ENCODE results near the gene COMMD10. TPM values are rescaled to one million over a fixed set of nuclear protein-coding genes. Genes with fewer than 3 reads are reported as not detected.

The COMMD10 gene
- total RNA-seq, 2 experiments from 2014 or later = 26.0 to 27.6 TPM

DNA sequence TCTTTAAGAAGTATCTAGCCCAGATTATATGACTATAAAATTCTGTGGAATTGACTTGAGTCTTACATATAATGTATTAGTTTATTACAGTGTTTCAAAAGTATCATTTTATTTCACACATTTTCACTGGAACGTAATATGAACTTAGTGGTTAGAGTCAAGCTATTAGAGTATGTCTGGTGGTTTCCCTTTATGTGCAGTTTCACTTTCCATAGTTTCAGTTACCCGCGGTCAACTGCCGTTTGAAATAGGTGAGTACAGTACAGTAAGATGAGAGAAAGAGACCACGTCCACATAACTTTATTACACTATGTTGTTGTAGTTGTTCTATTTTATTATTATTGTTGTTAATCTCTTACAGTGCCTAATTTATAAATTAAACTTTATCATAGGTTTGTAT is 50.5 kb downstream of the COMMD10 start:
- H3K27me3 Mint-ChIP-seq = no peaks in the 10 kb centered on the region

DNA sequence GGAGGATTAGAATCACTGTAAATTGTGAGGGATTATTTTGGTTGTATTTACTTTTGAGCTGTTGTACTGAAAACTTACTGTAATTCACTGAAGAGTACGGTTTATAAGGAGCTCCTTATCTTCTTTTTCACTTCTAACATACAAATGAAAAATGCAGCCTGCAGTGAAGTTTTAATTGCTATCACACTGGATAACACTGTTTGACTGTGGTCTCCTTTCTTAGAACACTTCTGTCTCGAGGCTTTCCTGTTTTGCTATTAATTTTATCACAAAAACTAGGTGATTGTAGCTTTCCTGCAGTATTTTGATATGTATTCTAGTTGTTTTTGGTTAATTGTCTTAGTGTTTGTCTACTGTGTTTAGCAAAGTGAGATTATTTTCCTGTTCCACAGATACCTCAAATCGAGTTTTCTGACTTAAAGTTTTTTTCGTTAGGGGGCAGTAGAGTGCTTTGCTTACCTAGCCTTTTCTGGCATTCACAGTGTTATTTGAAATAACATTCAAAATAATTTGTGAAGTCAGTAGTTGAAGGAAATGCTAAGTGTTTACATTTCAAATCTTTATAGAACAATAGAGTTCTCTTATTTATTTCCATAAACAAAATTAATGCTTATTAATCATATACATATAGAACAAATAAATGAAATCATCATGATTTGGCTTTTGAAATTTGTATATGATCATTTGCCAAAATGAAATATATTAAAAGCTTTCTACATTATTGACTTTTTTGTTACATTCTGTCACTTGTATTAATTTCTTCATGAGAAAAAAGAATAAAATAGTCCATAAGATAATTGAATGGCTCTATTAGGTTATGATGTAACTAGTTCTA is 52.9 kb downstream of the COMMD10 start:
- Mint-ChIP-seq H3K36me3 (ENCODE audit: low read depth) (peaks cover 22% of the 10 kb centered on the region), H3K9me3 (no peaks in the 10 kb centered on the region), H3K27me3 (no peaks in the 10 kb centered on the region), H3K4me3 (no peak overlapping the region), H3K4me1 (ENCODE audit: low read depth) (peaks cover 50% of the 10 kb centered on the region), H3K27ac (peak overlapping the region; percentile 81)
- ATAC-seq (ENCODE audit: poor library complexity) = peak; percentile 43
- ChIA-PET CTCF (interaction anchor here (1.2 to 1.5 kb wide), 2 partner anchors 13 to 811 kb away, joined by 3 to 4 read pairs; no protein-coding TSS in a partner anchor), POLR2A (no interaction called here)
- intact Hi-C loops (cut with DNase I, micrococcal nuclease) = loop anchor here in 1 of 2 experiments (5.0 kb wide), 1 partner anchor 810 kb away; no protein-coding TSS in a partner anchor
- DNase-seq = peak in 3 of 14 experiments; percentile 62 to 64 (median 62)
- H3K4me3 ChIP-seq (ENCODE audit: low read length) = no peak overlapping the region
- no peaks in the 10 kb centered on the region for H3K9me3 ChIP-seq (ENCODE audit: control insufficient read depth in 1 of 2, insufficient read depth in 1 of 2, low read length in 2 of 2)
- peaks cover 4% of the 10 kb centered on the region for H3K4me1 ChIP-seq (ENCODE audit: insufficient read depth, low read length)
- TF ChIP-seq, protein P1, sequence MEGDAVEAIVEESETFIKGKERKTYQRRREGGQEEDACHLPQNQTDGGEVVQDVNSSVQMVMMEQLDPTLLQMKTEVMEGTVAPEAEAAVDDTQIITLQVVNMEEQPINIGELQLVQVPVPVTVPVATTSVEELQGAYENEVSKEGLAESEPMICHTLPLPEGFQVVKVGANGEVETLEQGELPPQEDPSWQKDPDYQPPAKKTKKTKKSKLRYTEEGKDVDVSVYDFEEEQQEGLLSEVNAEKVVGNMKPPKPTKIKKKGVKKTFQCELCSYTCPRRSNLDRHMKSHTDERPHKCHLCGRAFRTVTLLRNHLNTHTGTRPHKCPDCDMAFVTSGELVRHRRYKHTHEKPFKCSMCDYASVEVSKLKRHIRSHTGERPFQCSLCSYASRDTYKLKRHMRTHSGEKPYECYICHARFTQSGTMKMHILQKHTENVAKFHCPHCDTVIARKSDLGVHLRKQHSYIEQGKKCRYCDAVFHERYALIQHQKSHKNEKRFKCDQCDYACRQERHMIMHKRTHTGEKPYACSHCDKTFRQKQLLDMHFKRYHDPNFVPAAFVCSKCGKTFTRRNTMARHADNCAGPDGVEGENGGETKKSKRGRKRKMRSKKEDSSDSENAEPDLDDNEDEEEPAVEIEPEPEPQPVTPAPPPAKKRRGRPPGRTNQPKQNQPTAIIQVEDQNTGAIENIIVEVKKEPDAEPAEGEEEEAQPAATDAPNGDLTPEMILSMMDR (IDR thresholded peaks at IDR 0.05) = peak; percentile 92
- no peak overlapping the region for H3K27ac ChIP-seq (ENCODE audit: low read depth in 1 of 2, low read length in 2 of 2)
- no peaks in the 10 kb centered on the region for H3K36me3 ChIP-seq (ENCODE audit: insufficient read depth, low read length)
- H3K27me3 ChIP-seq (ENCODE audit: control insufficient read depth in 1 of 2, insufficient read depth in 2 of 2, low read length in 2 of 2) = no peaks in the 10 kb centered on the region

More for the DNA sequence above, 50.5 kb downstream of the COMMD10 start:
- no peaks in the 10 kb centered on the region for H3K9me3 Mint-ChIP-seq
- no peak overlapping the region for H3K4me3 ChIP-seq (ENCODE audit: low read length)
- H3K4me1 Mint-ChIP-seq (ENCODE audit: low read depth) = peaks cover 48% of the 10 kb centered on the region
- H3K36me3 ChIP-seq (ENCODE audit: insufficient read depth, low read length) = no peaks in the 10 kb centered on the region
- H3K27ac ChIP-seq (ENCODE audit: low read depth in 1 of 2, low read length in 2 of 2) = no peak overlapping the region
- H3K4me1 ChIP-seq (ENCODE audit: insufficient read depth, low read length) = peaks cover 4% of the 10 kb centered on the region
- DNase-seq (peak in 4 of 14 experiments; percentile 5 to 61 (median 50)), ATAC-seq (ENCODE audit: poor library complexity) (peak; percentile 68)
- H3K4me3 Mint-ChIP-seq = peak overlapping the region; percentile 43
- CTCF ChIA-PET = no interaction called here
- H3K27ac Mint-ChIP-seq = peak overlapping the region; percentile 81
- H3K27me3 ChIP-seq (ENCODE audit: control insufficient read depth in 1 of 2, insufficient read depth in 2 of 2, low read length in 2 of 2) = no peaks in the 10 kb centered on the region
- TF ChIP-seq, protein P1 (IDR thresholded peaks at IDR 0.05) = no peak
- H3K9me3 ChIP-seq (ENCODE audit: control insufficient read depth in 1 of 2, insufficient read depth in 1 of 2, low read length in 2 of 2) = no peaks in the 10 kb centered on the region
- intact Hi-C loops (cut with DNase I, micrococcal nuclease) = loop anchor here in 1 of 2 experiments (5.0 kb wide), 1 partner anchor 812 kb away; no protein-coding TSS in a partner anchor
- POLR2A ChIA-PET = interaction anchor here (1.4 kb wide), 1 partner anchor 51 kb away, joined by 4 read pairs; the partner anchor contains the start of gene COMMD10
- H3K36me3 Mint-ChIP-seq (ENCODE audit: low read depth) = peaks cover 21% of the 10 kb centered on the region

DNA sequence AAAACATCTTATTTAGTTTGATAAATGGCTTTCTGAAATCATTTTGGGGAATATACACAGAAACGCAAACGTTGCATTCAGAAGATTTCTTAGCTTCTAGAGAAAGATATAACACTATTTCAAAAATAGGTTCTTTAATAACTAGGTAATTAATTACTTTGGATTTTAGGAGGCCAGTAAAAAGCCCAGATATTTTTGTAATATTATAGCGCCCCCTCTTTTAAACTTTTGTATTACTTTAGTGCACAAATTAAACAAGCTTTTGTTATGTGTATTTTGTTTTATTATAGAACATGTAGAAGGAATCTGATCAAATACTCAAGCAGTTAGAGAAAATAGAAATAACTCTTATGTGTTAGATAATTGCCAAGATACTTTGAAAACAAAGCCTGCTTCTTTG is 57.7 kb downstream of the COMMD10 start:
- H3K27ac Mint-ChIP-seq = no peak overlapping the region
- ATAC-seq (ENCODE audit: poor library complexity) = no peak
- CTCF ChIA-PET = no interaction called here

More for the DNA sequence above, 57.7 kb downstream of the COMMD10 start:
- Histone ChIP-seq H3K27ac (ENCODE audit: low read depth in 1 of 2, low read length in 2 of 2) (no peak overlapping the region), H3K27me3 (ENCODE audit: control insufficient read depth in 1 of 2, insufficient read depth in 2 of 2, low read length in 2 of 2) (no peaks in the 10 kb centered on the region), H3K4me3 (ENCODE audit: low read length) (no peak overlapping the region), H3K4me1 (ENCODE audit: insufficient read depth, low read length) (peaks cover 3% of the 10 kb centered on the region), H3K9me3 (ENCODE audit: control insufficient read depth in 1 of 2, insufficient read depth in 1 of 2, low read length in 2 of 2) (no peaks in the 10 kb centered on the region), H3K36me3 (ENCODE audit: insufficient read depth, low read length) (no peaks in the 10 kb centered on the region)
- peaks cover 26% of the 10 kb centered on the region for H3K36me3 Mint-ChIP-seq (ENCODE audit: low read depth)
- peaks cover 14% of the 10 kb centered on the region for H3K4me1 Mint-ChIP-seq (ENCODE audit: low read depth)
- no peaks in the 10 kb centered on the region for H3K9me3 Mint-ChIP-seq
- intact Hi-C loops (cut with DNase I, micrococcal nuclease) = no loop called here
- TF ChIP-seq, protein P1 (IDR thresholded peaks at IDR 0.05) = no peak
- no peak overlapping the region for H3K4me3 Mint-ChIP-seq
- no peaks in the 10 kb centered on the region for H3K27me3 Mint-ChIP-seq
- POLR2A ChIA-PET = no interaction called here
- no peak for DNase-seq

All from CD4-positive, alpha-beta T cell (primary cell).